Type B pancreatic cell (in vitro differentiated cells): ENCODE measurements around the gene MEI1. TPM values are rescaled to one million over a fixed set of nuclear protein-coding genes. Genes with fewer than 3 reads are reported as not detected.

Experiments used
- DNase-seq: peaks from one replicate; pipeline ENCODE4 v3.0.0; 2021; ENCODE audit warnings: mixed read lengths; ENCODE audit not compliant: unreplicated experiment; ENCODE audit errors: extremely low spot score
- H3K27ac Mint-ChIP-seq: 2 replicates; pipeline ENCODE4 v1.8.0; 2021; ENCODE audit warnings: mild to moderate bottlenecking, mixed read lengths
- H3K27me3 Mint-ChIP-seq: 2 replicates; pipeline ENCODE4 v1.8.0; 2021; ENCODE audit warnings: mixed read lengths
- H3K36me3 Mint-ChIP-seq: 2 replicates; pipeline ENCODE4 v1.8.0; 2021; ENCODE audit warnings: mixed read lengths
- H3K4me1 Mint-ChIP-seq: one replicate; pipeline ENCODE4 v1.8.0; 2021; ENCODE audit warnings: mixed read lengths; ENCODE audit not compliant: unreplicated experiment
- H3K4me3 Mint-ChIP-seq: 2 replicates; pipeline ENCODE4 v1.8.0; 2021; ENCODE audit warnings: mild to moderate bottlenecking, mixed read lengths
- H3K9me3 Mint-ChIP-seq: 2 replicates; pipeline ENCODE4 v1.8.0; 2021; ENCODE audit warnings: mixed read lengths
- total RNA-seq: library from RNA; stranded (reverse); gene quantifications from 2 replicates; pipeline ENCODE4 v1.2.1, GENCODE V29; 2021; ENCODE audit warnings: low replicate concordance
- TF ChIP-seq, protein P1 (sequence below): fragments of 200-600 bp; sonication (generic); conservative IDR thresholded peaks from 2 replicates; pipeline ENCODE4 v1.5.0; 2021; ENCODE audit warnings: antibody characterized with exemption, mild to moderate bottlenecking

MEI1 gene
- total RNA-seq, 1 donor from 2014 or later = 1.2 TPM

DNA sequence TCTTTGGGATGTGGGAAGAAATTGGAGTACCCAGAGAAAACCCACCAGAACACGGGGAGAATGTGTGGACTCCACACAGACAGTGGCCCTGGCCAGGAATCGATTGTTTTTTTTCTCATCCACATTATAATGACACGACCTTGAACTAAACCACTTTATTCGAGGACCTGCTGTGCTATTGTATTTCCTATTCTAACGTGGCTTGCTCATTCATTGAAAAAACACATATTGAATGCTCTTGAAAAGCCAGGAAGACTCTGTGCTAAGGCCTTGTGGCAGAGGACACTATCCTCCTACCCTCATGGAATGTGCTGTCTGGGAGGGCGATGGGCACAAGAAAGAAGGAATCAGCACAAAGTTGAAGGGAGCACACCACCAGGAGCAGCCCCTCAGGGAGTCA lies 124.5 kb downstream of the MEI1 start:
- peaks cover 17% of the 10 kb centered on the region for H3K36me3 Mint-ChIP-seq
- peaks cover 64% of the 10 kb centered on the region for H3K4me1 Mint-ChIP-seq
- TF ChIP-seq, protein P1, sequence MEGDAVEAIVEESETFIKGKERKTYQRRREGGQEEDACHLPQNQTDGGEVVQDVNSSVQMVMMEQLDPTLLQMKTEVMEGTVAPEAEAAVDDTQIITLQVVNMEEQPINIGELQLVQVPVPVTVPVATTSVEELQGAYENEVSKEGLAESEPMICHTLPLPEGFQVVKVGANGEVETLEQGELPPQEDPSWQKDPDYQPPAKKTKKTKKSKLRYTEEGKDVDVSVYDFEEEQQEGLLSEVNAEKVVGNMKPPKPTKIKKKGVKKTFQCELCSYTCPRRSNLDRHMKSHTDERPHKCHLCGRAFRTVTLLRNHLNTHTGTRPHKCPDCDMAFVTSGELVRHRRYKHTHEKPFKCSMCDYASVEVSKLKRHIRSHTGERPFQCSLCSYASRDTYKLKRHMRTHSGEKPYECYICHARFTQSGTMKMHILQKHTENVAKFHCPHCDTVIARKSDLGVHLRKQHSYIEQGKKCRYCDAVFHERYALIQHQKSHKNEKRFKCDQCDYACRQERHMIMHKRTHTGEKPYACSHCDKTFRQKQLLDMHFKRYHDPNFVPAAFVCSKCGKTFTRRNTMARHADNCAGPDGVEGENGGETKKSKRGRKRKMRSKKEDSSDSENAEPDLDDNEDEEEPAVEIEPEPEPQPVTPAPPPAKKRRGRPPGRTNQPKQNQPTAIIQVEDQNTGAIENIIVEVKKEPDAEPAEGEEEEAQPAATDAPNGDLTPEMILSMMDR = no peak
- no peak overlapping the region for H3K4me3 Mint-ChIP-seq
- no peaks in the 10 kb centered on the region for H3K27me3 Mint-ChIP-seq
- DNase-seq = no peak
- no peak overlapping the region for H3K27ac Mint-ChIP-seq
- H3K9me3 Mint-ChIP-seq = no peaks in the 10 kb centered on the region

GRCh38 chr22:41825376-41825775 lies 126.1 kb downstream of the MEI1 start:
- H3K4me1 Mint-ChIP-seq = peaks cover 69% of the 10 kb centered on the region
- H3K9me3 Mint-ChIP-seq = no peaks in the 10 kb centered on the region
- peaks cover 12% of the 10 kb centered on the region for H3K36me3 Mint-ChIP-seq
- DNase-seq = no peak
- no peak overlapping the region for H3K4me3 Mint-ChIP-seq
- TF ChIP-seq, protein P1 = no peak
- peak overlapping the region; percentile 48 for H3K27ac Mint-ChIP-seq
- no peaks in the 10 kb centered on the region for H3K27me3 Mint-ChIP-seq

DNA sequence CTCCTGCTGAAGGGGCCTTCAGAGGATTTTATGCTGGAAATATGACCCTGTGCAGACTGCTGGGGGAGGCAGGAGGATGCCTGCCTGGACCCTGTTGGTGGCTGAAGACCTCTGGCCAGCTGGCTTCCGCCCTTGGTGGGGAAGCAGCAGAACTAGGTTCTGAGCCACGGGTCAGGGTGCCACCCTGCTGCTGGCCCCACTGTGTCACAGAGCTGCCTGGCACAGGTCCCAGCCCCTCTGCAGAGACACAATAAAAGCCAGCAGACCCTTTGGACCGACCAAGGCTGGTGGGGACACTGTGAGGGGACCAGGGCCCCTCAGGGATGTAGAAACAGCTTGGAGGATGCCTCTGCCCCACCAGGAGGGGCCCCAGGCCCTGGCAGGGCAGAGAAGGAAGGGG lies 126.7 kb downstream of the MEI1 start:
- no peak for DNase-seq
- TF ChIP-seq, protein P1 = no peak

GRCh38 chr22:41826430-41827383 lies 127.4 kb downstream of the MEI1 start:
- TF ChIP-seq, protein P1 = no peak
- Mint-ChIP-seq H3K4me1 (peaks cover 58% of the 10 kb centered on the region), H3K36me3 (peaks cover 8% of the 10 kb centered on the region), H3K27me3 (no peaks in the 10 kb centered on the region), H3K9me3 (no peaks in the 10 kb centered on the region), H3K4me3 (no peak overlapping the region), H3K27ac (peak overlapping the region; percentile 58)
- no peak for DNase-seq

More for the DNA sequence above, 126.7 kb downstream of the MEI1 start:
- Mint-ChIP-seq H3K27me3 (no peaks in the 10 kb centered on the region), H3K27ac (no peak overlapping the region), H3K4me1 (peaks cover 63% of the 10 kb centered on the region), H3K4me3 (no peak overlapping the region), H3K9me3 (no peaks in the 10 kb centered on the region), H3K36me3 (peaks cover 8% of the 10 kb centered on the region)

GRCh38 chr22:41827671-41828070 lies 128.4 kb downstream of the MEI1 start:
- H3K27ac Mint-ChIP-seq = no peak overlapping the region
- H3K4me1 Mint-ChIP-seq = peaks cover 49% of the 10 kb centered on the region
- peaks cover 7% of the 10 kb centered on the region for H3K36me3 Mint-ChIP-seq
- TF ChIP-seq, protein P1 = no peak
- no peak overlapping the region for H3K4me3 Mint-ChIP-seq
- no peaks in the 10 kb centered on the region for H3K9me3 Mint-ChIP-seq
- DNase-seq = no peak
- H3K27me3 Mint-ChIP-seq = no peaks in the 10 kb centered on the region
